Raji (cell line): ENCODE data around the gene CLDN18.

Source experiments
- POLR2A ChIP-seq: IDR thresholded peaks from 2 replicates; pipeline ENCODE4 v1.6.1; 2011; ENCODE audit warnings: low read depth, low read length, control low read depth; ENCODE audit not compliant: insufficient read depth

The CLDN18 gene

DNA sequence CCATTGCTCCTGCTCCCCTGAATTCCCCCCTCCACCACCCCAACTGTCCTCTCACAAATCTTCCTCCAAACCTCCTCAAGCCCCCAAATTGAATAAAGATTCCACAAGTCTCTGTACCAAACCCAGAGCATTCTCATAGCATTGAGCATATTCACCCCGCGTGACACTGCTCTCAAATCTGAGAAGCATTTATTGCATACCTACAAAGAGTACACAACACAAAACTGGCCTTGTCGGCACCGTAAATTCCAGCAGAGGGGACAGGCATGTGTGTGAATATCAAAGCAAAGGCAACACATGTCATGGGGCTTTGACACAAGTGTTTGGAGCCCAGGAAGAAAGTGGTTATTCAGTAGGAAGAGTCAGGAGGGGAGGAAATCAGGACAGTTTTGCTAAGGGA, 2.6 kb downstream of the CLDN18 start:
- no peak for TF ChIP-seq POLR2A

DNA sequence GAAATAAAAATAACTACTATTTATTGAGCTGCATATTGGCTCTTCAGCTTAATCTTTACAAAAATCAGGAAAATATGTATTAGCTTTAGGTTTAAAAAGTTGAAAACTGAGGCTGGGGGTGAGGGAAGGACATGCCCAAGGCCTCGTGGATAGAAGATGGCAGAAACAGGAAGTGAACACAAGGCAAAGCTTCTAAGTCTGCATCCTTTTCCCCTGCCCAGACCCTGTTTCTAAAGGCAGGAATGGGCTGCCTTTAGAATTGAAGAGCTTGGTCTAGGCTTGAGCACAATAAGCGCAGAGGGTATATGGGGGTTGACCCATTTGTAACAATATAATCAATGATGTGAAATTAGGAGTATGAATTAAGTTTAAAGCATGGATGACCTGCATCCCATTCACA, 6.1 kb downstream of the CLDN18 start:
- no peak for TF ChIP-seq POLR2A

DNA sequence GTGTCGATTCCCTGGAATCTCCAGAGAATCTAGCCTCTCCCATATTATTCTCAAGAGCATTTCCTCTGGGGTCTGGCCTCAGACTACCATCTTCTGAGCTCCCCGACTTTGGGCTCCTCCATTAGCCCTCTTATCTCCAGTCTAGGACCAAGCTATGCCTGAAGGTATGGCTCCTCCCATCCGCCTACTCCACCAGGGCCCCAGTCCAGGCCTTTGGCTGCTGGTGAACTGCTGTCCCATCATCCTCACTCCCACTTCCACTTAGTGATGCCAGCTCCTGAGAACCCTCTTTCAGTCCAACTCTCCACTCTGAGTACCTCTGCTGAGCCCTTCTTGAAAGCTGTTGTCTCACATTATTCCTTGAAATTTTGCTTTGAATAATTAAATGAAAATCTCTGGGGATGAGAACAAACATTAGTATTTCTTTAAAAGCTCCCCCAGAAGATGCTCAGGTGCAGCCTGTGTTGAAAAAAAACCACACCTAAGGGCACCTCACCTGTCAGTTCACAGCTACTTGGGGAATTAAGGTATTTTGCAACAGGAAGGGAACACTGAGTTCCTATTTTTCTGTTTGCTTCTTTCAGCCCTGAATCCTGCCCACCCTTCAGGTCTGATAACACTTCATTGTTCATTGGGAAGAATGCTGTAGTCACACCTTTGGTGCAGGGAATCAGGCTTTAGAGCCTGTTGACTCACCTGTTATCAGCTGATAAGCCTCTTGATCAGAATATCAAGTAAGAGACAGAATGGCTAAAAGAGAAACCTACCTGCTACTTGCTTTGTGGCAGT, 9.5 kb downstream of the CLDN18 start:
- TF ChIP-seq POLR2A = no peak

DNA sequence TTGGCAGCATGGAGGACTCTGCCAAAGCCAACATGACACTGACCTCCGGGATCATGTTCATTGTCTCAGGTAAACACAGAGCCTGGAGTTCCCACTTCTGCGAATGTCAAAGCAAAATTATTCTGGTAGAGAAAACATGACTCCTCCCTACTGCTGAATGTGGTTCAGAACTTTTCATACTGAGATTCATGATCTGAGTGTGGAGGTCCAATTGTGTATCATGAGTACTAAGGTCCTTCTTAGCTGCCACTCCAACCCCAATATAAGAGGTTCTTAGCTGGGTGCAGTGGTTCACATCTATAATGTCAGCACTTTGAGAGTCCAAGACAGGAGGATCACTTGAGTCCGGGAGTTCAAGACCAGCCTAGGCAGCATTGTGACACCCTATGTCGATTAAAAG, 13.8 kb downstream of the CLDN18 start:
- TF ChIP-seq POLR2A = no peak

DNA sequence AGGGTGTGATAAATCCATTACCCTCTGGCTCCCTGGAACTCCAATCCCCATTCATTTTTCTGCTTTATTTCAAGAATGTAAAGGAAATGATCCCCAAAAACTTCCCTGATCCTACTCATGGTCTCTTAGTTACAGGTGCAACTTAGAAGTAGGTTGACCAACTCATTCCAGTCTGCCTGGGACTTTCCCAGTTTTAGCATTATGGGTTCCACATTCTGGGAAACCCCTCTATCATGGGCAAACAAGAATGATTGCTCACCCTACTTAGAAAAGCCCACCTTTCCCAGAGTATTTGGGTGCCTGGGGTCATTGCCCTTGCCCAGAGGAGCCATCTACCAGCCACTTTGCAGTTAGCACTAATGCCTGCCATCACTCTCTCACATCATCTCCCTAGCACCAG, 15.6 kb downstream of the CLDN18 start:
- TF ChIP-seq POLR2A = no peak

DNA sequence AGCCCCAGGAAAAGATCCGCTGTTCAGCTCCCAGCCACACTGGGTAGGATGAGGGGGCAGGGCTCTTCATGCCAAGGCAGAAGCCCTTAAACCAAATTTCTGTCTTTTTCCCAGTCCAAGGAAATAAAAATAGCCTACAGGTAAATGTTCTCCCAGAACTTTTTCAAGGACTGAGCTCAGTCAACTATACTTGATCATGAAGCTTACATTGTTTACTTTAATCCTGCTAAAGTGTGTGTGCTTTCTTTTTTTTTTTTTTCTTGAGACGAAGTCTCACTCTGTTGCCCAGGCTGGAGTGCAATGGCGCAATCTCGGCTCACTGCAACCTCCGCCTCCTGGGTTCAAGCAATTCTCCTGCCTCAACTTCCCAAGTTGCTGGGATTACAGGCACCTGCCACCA, 17.9 kb downstream of the CLDN18 start:
- no peak for TF ChIP-seq POLR2A

DNA sequence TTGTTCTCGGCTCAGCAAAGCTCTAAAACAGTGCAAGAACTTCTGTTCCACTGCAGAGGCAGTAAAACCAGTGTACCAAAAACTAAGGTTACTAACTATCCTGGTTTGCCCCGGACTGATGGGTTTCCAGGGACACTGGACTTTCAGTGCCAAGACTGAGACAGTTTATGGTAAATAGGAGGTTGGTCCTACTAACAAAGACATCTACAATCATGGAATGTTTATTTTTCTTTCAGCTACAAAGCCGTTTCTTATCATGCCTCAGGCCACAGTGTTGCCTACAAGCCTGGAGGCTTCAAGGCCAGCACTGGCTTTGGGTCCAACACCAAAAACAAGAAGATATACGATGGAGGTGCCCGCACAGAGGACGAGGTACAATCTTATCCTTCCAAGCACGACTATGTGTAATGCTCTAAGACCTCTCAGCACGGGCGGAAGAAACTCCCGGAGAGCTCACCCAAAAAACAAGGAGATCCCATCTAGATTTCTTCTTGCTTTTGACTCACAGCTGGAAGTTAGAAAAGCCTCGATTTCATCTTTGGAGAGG, 20.8 kb downstream of the CLDN18 start:
- TF ChIP-seq POLR2A = no peak

DNA sequence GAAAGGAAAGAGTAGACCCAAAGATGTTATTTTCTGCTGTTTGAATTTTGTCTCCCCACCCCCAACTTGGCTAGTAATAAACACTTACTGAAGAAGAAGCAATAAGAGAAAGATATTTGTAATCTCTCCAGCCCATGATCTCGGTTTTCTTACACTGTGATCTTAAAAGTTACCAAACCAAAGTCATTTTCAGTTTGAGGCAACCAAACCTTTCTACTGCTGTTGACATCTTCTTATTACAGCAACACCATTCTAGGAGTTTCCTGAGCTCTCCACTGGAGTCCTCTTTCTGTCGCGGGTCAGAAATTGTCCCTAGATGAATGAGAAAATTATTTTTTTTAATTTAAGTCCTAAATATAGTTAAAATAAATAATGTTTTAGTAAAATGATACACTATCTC, 21.6 kb downstream of the CLDN18 start:
- no peak for TF ChIP-seq POLR2A

DNA sequence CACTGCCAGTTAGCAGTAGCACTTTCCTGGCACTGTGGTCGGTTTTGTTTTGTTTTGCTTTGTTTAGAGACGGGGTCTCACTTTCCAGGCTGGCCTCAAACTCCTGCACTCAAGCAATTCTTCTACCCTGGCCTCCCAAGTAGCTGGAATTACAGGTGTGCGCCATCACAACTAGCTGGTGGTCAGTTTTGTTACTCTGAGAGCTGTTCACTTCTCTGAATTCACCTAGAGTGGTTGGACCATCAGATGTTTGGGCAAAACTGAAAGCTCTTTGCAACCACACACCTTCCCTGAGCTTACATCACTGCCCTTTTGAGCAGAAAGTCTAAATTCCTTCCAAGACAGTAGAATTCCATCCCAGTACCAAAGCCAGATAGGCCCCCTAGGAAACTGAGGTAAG, 22.6 kb downstream of the CLDN18 start:
- no peak for TF ChIP-seq POLR2A

DNA sequence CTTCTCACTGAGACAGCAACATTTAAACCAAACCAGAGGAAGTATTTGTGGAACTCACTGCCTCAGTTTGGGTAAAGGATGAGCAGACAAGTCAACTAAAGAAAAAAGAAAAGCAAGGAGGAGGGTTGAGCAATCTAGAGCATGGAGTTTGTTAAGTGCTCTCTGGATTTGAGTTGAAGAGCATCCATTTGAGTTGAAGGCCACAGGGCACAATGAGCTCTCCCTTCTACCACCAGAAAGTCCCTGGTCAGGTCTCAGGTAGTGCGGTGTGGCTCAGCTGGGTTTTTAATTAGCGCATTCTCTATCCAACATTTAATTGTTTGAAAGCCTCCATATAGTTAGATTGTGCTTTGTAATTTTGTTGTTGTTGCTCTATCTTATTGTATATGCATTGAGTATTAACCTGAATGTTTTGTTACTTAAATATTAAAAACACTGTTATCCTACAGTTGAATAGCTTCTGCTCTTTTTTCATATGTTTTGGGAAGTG, 23.3 kb downstream of the CLDN18 start:
- TF ChIP-seq POLR2A = no peak

DNA sequence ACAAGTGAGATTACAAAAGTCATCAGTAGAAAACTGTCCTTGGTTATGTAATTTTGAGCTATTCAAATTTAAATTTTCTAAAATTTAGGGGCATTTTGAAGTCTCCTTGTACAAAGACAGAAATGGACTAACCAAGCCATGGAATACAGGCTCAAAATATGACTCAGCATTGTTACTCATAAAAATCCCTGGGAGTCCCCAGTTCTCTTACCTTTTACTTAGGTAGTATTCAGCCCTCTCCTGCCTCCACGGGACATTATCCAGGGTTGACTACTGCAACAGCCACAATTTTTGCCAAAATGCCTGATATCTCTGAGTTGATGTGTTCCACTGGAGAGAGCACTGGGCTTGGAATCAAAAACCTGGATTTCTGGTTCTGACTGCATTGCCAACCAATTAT, 25.0 kb downstream of the CLDN18 start:
- no peak for TF ChIP-seq POLR2A

DNA sequence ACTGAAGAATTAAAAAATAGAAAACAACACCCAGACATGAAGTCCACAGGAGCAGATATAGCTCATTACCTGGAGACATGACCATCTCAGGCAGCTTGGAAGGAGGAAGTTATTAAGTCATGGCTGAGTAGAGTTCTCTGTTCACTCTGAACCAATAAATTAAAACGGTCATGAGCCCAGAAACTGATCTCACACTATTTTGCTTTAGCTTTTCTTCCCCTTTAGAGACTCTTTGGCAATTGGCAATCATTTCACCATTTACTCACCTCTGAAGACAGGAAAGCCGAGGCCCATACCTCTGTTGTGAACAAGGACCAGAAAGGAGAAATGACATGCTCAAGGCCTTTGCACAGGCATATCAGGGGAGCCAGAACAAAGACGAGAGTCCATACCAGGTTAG, 26.6 kb downstream of the CLDN18 start:
- no peak for TF ChIP-seq POLR2A

DNA sequence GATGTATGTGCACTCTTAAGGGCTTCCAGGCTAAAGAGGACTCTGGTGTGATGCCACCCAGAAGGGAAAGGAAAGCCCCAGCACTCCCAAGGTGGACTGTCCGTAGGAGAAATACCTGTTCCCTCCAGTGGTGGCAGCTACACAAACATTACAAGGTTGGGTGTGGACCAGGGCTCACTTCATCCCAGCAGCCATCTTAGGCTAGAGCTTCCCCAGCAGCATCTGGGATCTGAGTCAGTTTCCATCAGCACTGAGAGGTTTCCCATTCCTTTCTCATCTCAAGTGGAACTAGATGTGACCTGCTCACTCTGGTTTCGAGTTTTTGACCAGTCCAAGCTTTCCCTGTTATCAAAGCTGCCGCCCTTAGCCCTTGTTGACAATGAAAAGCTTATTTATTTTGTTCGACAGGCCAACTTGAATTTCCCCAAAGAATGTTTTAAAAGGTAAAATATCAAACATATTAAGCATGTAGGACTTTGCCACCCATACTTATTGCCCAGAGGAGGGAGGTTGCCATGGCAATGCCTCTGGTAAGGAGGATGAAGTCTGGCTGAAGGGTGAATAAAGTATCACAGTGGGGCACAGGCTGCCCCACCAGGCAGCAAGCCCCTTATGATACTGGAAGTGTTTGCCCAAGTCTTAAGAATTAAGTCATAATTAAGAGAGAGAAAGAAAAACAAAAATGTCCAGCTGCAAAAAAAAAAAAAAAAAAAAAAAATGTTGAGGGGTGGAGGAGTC, 28.9 kb downstream of the CLDN18 start:
- no peak for TF ChIP-seq POLR2A

DNA sequence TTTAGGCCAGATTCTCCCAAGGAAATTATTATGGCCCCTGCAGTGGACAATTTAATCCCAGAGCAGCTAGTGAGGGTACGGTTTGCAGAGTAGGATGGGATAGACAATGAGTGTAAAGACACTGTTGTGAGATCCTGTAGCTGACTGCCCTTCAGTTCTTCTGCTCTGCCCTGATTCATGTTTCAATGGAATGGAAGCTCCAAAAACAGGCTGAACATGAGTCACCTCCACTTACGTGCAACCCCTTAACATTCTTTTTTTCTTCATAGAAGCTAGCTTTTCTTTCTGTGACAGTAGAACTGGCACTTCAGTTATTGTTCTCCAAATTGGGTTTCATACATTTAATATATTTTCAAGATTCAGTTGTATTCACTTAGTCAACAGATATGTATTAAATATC, 32.1 kb downstream of the CLDN18 start:
- no peak for TF ChIP-seq POLR2A

DNA sequence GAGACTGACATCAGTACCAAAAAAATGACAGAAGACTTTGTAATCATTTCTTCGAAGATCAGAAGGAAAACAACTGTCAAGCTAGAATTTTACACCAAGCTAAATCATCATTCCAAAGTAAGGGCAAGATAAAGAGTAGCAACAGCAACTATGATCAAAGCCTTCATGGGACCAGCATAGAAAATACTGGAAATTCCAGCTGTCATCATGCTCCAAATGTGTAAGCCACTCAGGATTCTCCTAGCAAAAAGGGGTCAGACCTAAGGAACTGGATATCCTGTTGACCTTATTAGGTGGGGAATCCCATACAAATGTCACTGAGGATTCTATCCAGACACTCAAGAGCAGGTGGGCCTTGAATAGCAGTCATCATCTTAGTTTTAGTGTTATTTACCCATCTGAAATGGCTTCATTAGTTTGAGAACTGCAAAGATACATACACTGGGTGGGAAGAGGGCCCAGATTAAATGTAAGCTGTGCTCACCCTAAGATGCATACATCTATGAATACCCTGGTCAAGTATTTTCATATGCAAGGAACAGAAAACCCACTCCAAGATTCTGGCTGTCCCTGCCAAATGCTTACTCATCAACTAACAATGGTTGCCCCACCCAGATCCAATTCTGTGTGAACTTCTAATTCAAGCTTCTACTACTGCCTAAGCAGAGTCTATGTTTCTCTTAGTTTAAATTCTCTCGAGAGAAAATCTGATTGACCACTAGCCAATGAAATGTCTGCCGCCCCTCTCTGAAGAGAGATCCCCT, 33.5 kb downstream of the CLDN18 start:
- TF ChIP-seq POLR2A = no peak
